ENCODE results near the gene SEPTIN14.
"Not testable (repeated sequence)": the region's sequence is repeated elsewhere in the genome, so short reads cannot be mapped to it uniquely, and the experiment has no call there.

Gene SEPTIN14

DNA sequence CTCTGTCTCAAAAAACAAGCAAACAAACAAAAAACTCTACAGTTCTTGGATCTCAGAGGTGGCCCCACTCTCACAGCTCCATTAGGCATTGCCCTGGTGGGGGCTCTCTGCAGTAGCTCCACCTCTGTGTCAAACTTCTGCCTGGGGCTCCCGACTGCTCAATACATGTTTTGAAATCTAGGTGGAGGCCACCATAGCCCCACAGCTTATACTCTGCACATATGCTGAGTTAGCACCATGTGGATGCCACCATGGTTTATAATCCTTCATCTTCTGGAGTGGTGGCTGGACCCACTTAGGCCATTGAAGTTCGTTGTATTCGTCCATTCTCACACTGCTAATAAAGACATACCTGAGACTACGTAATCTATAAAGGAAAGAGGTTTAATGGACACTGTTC lies 78.4 kb downstream of the SEPTIN14 start:
- no peak for DNase-seq (ENCODE audit: low read depth)

DNA sequence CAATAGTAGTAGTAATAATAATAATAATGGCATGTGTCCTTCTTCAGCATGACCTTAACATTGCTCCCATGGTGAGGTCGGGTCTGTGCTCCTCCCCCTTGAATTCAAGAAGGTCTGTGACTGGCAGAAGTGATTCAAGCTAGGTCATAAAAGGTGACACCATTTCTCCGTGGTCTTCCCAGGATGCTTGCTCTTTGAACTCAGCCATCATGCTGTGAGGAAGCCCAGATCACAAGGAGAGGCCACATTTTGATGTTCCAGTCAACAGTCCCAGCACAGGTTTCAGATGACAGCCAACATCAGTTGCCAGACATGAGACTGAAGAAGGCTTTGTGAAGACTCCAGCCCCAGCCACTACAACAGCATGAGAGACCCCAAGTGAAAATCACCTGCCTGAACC lies 83.9 kb downstream of the SEPTIN14 start:
- no peak for DNase-seq (ENCODE audit: low read depth)

DNA sequence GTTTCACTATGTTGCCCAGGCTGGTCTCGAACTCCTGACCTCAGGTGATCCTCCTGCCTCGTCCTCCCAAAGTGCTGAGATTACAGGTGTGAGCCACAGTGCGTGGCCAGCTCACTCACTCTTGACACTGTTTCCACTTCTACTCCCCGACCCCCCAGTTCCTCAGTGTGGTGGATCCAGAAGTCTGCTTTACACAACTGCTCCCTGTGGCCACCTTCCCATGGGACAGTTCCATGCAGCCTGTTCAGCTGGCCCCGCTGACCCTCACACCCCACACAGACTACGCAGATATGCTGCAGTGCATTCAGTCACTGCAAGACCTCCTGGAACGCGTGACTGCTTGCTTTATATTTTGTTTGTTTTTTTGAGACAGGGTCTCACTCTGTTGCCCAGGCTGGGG lies 86.4 kb downstream of the SEPTIN14 start:
- no peak for DNase-seq (ENCODE audit: low read depth)

DNA sequence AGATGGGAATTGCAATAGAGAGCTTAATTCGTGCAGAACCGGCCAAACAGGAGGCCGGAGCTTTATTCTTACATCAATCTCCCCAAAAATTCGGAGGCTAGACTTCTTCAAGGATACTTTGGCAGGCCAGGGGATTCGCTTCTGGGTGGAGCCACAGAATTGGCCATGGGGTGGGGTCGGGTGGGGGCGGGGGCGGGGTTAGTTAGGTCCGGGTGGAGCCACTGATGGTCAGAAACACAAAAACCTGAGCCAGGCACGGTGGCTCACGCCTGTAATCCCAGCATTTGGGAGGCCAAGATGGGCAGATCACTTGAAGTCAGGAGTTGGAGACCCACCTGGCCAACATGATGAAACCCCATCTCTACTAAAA lies 87.5 kb downstream of the SEPTIN14 start:
- no peak for DNase-seq (ENCODE audit: low read depth)

DNA sequence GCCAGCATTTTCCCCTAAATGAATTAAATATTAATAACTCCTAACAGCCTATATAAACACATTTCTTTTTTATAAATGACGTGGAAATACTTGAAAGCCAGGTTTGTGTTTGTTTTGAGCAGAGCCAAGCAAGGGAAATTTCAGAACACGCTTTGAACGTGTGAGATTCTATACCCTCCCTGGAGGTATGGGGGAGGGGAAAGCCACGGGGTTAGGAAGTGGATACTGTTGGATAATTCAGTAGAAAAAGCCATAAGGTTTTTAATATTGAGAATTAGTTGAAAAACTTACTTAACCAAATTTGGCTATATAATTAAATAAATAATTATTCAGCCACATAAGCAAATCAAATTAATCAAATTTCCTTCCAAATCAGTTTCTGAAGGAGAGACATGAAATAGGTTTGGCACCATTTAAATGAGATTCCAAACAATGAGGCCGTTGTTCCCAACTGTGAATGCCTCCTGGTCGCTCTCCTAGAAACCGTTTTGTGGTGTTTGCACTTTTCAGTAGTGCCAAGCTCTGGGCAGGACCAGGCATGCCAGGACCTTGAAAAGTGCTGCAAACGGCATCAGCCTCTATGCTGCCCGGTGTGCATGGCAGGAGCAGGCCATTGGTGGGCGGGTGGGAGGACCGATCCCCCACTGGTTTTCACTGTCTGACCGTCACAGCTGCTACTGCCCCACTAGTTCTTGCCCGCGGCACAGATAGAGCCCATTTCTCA lies 88.1 kb downstream of the SEPTIN14 start:
- DNase-seq (ENCODE audit: low read depth), result no peak

DNA sequence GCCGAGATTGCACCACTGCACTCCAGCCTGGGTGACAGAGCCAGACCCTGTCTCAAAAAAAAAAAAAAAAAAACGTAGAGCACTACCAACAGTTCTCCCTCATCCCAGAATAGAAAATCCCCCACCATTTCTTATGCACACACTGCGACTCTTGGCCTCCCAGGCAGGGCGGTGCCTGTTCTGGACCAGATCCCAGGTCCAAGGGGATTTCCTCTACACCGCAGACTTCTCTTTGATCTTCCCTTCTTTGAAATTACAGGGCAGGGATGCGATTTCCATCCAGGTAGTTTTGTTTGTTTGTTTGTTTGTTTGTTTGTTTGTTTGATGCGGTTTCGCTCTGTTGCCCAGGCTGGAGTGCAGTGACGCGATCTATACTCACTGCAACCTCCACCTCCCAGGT lies 91.8 kb downstream of the SEPTIN14 start:
- DNase-seq (ENCODE audit: low read depth), result no peak

DNA sequence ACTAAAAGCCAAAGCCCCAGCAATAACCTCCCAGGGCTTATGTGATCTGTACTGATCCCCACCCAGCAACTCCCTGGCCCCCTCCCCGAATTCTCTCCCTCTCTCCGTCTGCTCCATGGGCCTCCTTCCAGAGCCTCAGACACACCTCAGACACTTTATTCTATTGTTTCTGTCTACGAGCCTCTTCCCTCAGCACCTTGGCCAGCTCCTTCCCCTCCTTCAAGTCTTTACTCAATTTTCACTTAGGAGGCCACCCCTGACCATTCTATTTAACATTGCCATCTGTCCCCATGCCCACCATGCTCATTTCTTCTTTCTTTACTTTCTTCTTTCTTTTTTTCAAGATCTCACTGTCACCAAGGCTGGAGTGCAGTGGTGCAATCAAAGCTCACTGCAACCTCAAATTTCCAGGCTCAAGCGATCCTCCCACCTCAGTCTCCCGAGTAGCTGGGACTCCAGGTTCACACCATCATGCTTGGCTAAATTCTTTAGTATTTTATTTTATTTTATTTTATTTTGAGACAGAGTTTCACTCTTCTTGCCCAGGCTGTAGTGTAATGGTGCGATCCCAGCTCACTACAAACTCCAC lies 109.2 kb downstream of the SEPTIN14 start:
- DNase-seq (ENCODE audit: low read depth), result not testable (repeated sequence)

DNA sequence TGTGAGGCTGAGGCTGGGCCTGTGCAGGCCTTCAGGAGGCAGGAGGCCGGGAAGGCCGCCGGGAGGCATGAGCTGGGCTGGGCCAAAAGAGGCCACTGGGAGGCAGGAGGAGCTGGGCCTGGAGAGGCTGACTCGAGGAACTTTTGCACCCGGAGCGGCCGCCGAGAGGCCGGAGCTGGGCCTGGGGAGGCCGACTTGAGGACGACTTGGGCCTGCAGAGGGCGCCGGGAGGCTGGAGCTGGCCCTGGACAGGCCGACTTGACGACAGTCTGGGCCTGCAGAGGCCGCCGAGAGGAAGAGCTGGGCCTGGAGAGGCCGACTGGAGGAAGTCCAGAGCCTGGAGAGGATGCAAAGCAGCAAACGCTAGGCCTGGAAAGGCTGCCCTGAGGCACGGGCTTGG lies 117.8 kb downstream of the SEPTIN14 start:
- not testable (repeated sequence) for DNase-seq (ENCODE audit: low read depth)
